Neural cell (in vitro differentiated cells): ENCODE results near the gene PSMA6.
"Not testable (repeated sequence)": the region's sequence is repeated elsewhere in the genome, so short reads cannot be mapped to it uniquely, and the experiment has no call there.

Experiments
- EP300 ChIP-seq: fragments of 450-650 bp; conservative IDR thresholded peaks from 2 replicates; pipeline ENCODE4 v1.6.1; 2014; ENCODE audit warnings: antibody characterized with exemption, mild to moderate bottlenecking, moderate library complexity; ENCODE audit not compliant: poor library complexity, severe bottlenecking
- EZH2 ChIP-seq: fragments of 200-600, 300-800 bp; shearing (Covaris generic), sonication (generic); IDR thresholded peaks from 2 replicates; pipeline ENCODE4 v1.6.1; 2014; ENCODE audit warnings: antibody characterized with exemption, low read length, borderline replicate concordance, mild to moderate bottlenecking; ENCODE audit not compliant: insufficient read depth, poor library complexity, severe bottlenecking
- MXI1 ChIP-seq: fragments of 450-650 bp; conservative IDR thresholded peaks from 2 replicates; pipeline ENCODE4 v1.6.1; 2014; ENCODE audit warnings: antibody characterized with exemption, mild to moderate bottlenecking; ENCODE audit not compliant: poor library complexity, severe bottlenecking
- SMC3 ChIP-seq: fragments of 450-650 bp; conservative IDR thresholded peaks from 2 replicates; pipeline ENCODE4 v1.6.1; 2014; ENCODE audit warnings: antibody characterized with exemption, mild to moderate bottlenecking, moderate library complexity; ENCODE audit not compliant: poor library complexity
- TF ChIP-seq, protein P1 (sequence below): fragments of 450-650 bp; IDR thresholded peaks from 2 replicates; pipeline ENCODE4 v1.5.1; 2014; ENCODE audit warnings: antibody characterized with exemption, mild to moderate bottlenecking, moderate library complexity; ENCODE audit not compliant: poor library complexity, severe bottlenecking

DNA sequence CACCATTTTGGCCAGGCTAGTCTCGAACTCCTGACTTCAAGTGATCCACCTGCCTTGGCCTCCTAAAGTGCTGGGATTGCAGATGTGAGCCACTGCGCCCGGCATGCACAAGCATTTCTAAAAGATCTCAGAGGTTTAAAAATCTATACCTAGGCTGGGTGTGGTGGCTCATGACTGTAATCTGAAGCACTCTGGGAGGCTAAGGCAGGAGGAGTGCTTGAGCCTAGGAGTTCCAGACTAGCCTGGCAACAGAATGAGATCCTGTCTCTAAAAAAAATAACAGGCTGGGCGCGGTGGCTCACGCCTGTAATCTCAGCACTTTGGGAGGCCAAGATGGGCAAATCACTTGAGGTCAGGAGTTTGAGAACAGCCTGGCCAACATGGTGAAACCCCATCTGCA lies 63.1 kb downstream of the PSMA6 start:
- TF ChIP-seq, protein P1, sequence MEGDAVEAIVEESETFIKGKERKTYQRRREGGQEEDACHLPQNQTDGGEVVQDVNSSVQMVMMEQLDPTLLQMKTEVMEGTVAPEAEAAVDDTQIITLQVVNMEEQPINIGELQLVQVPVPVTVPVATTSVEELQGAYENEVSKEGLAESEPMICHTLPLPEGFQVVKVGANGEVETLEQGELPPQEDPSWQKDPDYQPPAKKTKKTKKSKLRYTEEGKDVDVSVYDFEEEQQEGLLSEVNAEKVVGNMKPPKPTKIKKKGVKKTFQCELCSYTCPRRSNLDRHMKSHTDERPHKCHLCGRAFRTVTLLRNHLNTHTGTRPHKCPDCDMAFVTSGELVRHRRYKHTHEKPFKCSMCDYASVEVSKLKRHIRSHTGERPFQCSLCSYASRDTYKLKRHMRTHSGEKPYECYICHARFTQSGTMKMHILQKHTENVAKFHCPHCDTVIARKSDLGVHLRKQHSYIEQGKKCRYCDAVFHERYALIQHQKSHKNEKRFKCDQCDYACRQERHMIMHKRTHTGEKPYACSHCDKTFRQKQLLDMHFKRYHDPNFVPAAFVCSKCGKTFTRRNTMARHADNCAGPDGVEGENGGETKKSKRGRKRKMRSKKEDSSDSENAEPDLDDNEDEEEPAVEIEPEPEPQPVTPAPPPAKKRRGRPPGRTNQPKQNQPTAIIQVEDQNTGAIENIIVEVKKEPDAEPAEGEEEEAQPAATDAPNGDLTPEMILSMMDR = not testable (repeated sequence)
- not testable (repeated sequence) for TF ChIP-seq MXI1, SMC3, EP300, EZH2
